ENCODE results near the gene HSPA12B. TPM values are rescaled to one million over a fixed set of nuclear protein-coding genes. Genes with fewer than 3 reads are reported as not detected.
A peak's percentile ranks its signal among the peaks of the same experiment; 100 is the strongest.

Gene HSPA12B
- total and polyA plus RNA-seq, 9 of the 15 experiments (the other 6 are each of a cell fraction or from before 2014, with no cell fraction given), result 0.03 to 0.07 TPM; not detected in 7

DNA sequence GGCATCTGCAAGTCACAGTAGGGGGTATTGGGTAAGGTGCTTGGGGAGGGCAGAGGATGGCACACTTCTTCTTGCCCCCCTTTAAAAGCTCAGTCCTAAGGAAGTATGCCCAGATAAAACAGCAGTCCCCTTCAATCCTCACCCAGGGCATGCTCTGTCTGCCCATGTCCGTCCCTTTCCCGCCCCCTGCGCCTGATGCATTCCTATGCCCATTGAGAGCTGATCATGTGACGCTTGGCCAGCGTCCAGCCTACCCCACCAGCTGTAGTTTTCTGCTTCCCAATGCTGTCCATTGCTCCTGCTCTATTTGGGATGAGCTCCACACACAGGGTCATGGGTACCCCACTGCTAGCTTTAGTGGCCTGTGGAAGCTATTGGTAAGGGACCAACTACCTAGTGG is 28.4 kb upstream of the HSPA12B start:
- intact Hi-C loops (cut with micrococcal nuclease) (no loop called here), in situ Hi-C loops (cut with MboI) (no loop called here)
- DNase-seq (ENCODE audit: extremely low read depth in 1 of 4, low spot score in 3 of 4) (no peak), FAIRE-seq (no peak), ATAC-seq (no peak)
- H3K4me3 ChIP-seq, result no peak overlapping the region
- no peaks in the 10 kb centered on the region for H3K9me3 ChIP-seq (replicated peaks; ENCODE audit: control insufficient read depth, insufficient read depth, low read depth, low read length)
- TF ChIP-seq CBFA2T3 (IDR thresholded peaks at IDR 0.05), result no peak
- H3K36me3 ChIP-seq (ENCODE audit: control insufficient read depth, insufficient read depth, low read length), result no peaks in the 10 kb centered on the region
- H3K27ac ChIP-seq (ENCODE audit: extremely low read depth, low read depth, low read length), result no peak overlapping the region
- ChIA-PET POLR2A (interaction anchor here (0.5 to 1.0 kb wide), 3 partner anchors 30 to 95 kb away, joined by 3 read pairs; no protein-coding TSS in a partner anchor), CTCF (ENCODE audit: low intra/inter-chr PET ratio) (no interaction called here)
- BruUV-seq (replicated peaks), result no TSS peak
- H3K79me2 ChIP-seq (ENCODE audit: control insufficient read depth, insufficient read depth, low read length), result no peaks in the 10 kb centered on the region
- no peak overlapping the region for H3K4me2 ChIP-seq (ENCODE audit: insufficient read depth, low read length)
- no peaks in the 10 kb centered on the region for H4K20me1 ChIP-seq (replicated peaks; ENCODE audit: control insufficient read depth, insufficient read depth, low read length)
- H3K9me1 ChIP-seq (ENCODE audit: control insufficient read depth, insufficient read depth, low read length), result no peaks in the 10 kb centered on the region
- 2% methylated on average over 5 of the region's 5 CpGs for WGBS (ENCODE audit: insufficient coverage, low coverage, missing lambda C conversion rate)
- no peak overlapping the region for H2AFZ ChIP-seq (ENCODE audit: low read depth, low read length)
- H3K9ac ChIP-seq (ENCODE audit: insufficient read depth in 1 of 2, low read depth in 2 of 2, low read length in 2 of 2), result no peak overlapping the region
- peaks cover 0 to 12% of the 10 kb centered on the region in 2 experiments; a peak in 2 of 5 replicates for H3K4me1 ChIP-seq (replicated peaks in 1 of 2; ENCODE audit: control insufficient read depth in 2 of 2, insufficient read depth in 2 of 2, low read length in 2 of 2)
- peaks cover 0 to 31% of the 10 kb centered on the region in 2 experiments; a peak in 3 of 5 replicates for H3K27me3 ChIP-seq (ENCODE audit: control insufficient read depth in 2 of 2, insufficient read depth in 2 of 2, low read length in 2 of 2)

DNA sequence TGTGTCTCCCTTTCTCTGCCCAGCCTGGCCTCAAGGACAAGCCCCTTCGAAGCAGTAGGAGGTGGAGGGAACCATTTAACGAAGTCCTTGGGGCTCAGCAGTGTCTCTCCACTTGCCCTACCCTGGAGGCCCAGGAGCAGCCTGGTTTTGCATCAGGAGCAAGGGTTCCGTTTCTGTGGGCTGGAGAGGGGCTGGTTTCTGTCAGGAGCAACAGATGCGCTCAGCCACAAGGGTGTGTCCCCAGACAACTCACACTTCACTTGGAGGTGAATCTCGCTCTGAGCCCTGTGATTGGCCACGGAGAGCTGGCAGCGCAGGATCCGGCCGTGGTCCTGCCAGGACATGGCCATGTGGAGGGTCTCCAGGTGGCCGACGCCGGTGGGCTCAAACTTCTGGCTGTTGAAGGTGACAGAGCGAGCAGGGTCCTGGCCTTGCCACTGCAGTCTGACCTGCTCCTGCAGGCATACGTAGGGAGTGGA is 27.0 kb upstream of the HSPA12B start:
- no TSS peak for BruUV-seq (replicated peaks)
- no peak overlapping the region for H3K4me2 ChIP-seq (ENCODE audit: insufficient read depth, low read length)
- no peaks in the 10 kb centered on the region for H4K20me1 ChIP-seq (replicated peaks; ENCODE audit: control insufficient read depth, insufficient read depth, low read length)
- 14% methylated on average over 11 of the region's 14 CpGs for WGBS (ENCODE audit: insufficient coverage, low coverage, missing lambda C conversion rate)
- ChIA-PET POLR2A (no interaction called here), CTCF (ENCODE audit: low intra/inter-chr PET ratio) (no interaction called here)
- H3K27me3 ChIP-seq (ENCODE audit: control insufficient read depth in 2 of 2, insufficient read depth in 2 of 2, low read length in 2 of 2), result peaks cover 0 to 27% of the 10 kb centered on the region in 2 experiments; a peak in 3 of 5 replicates
- ATAC-seq, result no peak
- H3K36me3 ChIP-seq (ENCODE audit: control insufficient read depth, insufficient read depth, low read length), result no peaks in the 10 kb centered on the region
- no peak overlapping the region for H3K27ac ChIP-seq (ENCODE audit: extremely low read depth, low read depth, low read length)
- no peaks in the 10 kb centered on the region for H3K79me2 ChIP-seq (ENCODE audit: control insufficient read depth, insufficient read depth, low read length)
- no peak overlapping the region for H3K4me3 ChIP-seq
- peaks cover 0 to 17% of the 10 kb centered on the region in 2 experiments; a peak in 2 of 5 replicates for H3K4me1 ChIP-seq (replicated peaks in 1 of 2; ENCODE audit: control insufficient read depth in 2 of 2, insufficient read depth in 2 of 2, low read length in 2 of 2)
- no peak for FAIRE-seq
- H2AFZ ChIP-seq (ENCODE audit: low read depth, low read length), result no peak overlapping the region
- in situ Hi-C loops (cut with MboI), result no loop called here
- H3K9me1 ChIP-seq (ENCODE audit: control insufficient read depth, insufficient read depth, low read length), result no peaks in the 10 kb centered on the region
- intact Hi-C loops (cut with micrococcal nuclease), result no loop called here
- DNase-seq (ENCODE audit: extremely low read depth in 1 of 4, low spot score in 3 of 4), result no peak
- no peak for TF ChIP-seq FOSL1 (tag; conservative IDR thresholded peaks at IDR 0.05)
- no peak for TF ChIP-seq NR1H2 (CRISPR knock-in tag; IDR thresholded peaks at IDR 0.05)
- TF ChIP-seq, protein P1, sequence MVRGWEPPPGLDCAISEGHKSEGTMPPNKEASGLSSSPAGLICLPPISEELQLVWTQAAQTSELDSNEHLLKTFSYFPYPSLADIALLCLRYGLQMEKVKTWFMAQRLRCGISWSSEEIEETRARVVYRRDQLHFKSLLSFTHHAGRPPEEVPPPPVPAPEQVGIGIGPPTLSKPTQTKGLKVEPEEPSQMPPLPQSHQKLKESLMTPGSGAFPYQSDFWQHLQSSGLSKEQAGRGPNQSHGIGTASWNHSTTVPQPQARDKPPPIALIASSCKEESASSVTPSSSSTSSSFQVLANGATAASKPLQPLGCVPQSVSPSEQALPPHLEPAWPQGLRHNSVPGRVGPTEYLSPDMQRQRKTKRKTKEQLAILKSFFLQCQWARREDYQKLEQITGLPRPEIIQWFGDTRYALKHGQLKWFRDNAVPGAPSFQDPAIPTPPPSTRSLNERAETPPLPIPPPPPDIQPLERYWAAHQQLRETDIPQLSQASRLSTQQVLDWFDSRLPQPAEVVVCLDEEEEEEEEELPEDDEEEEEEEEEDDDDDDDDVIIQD (CRISPR knock-in tag; IDR thresholded peaks at IDR 0.05), result no peak
- TF ChIP-seq, protein P2, sequence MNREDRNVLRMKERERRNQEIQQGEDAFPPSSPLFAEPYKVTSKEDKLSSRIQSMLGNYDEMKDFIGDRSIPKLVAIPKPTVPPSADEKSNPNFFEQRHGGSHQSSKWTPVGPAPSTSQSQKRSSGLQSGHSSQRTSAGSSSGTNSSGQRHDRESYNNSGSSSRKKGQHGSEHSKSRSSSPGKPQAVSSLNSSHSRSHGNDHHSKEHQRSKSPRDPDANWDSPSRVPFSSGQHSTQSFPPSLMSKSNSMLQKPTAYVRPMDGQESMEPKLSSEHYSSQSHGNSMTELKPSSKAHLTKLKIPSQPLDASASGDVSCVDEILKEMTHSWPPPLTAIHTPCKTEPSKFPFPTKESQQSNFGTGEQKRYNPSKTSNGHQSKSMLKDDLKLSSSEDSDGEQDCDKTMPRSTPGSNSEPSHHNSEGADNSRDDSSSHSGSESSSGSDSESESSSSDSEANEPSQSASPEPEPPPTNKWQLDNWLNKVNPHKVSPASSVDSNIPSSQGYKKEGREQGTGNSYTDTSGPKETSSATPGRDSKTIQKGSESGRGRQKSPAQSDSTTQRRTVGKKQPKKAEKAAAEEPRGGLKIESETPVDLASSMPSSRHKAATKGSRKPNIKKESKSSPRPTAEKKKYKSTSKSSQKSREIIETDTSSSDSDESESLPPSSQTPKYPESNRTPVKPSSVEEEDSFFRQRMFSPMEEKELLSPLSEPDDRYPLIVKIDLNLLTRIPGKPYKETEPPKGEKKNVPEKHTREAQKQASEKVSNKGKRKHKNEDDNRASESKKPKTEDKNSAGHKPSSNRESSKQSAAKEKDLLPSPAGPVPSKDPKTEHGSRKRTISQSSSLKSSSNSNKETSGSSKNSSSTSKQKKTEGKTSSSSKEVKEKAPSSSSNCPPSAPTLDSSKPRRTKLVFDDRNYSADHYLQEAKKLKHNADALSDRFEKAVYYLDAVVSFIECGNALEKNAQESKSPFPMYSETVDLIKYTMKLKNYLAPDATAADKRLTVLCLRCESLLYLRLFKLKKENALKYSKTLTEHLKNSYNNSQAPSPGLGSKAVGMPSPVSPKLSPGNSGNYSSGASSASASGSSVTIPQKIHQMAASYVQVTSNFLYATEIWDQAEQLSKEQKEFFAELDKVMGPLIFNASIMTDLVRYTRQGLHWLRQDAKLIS (CRISPR knock-in tag; IDR thresholded peaks at IDR 0.05), result no peak
- no peak for TF ChIP-seq CCNT2 (IDR thresholded peaks at IDR 0.05; ENCODE audit: borderline replicate concordance, extremely low read depth, insufficient read length, low read depth, low read length)
- no peak for TF ChIP-seq POLR2B (IDR thresholded peaks at IDR 0.05; ENCODE audit: low read depth, partially characterized antibody)
- TF ChIP-seq MEF2A (IDR thresholded peaks at IDR 0.05; ENCODE audit: control insufficient read depth, low read depth, low read length), result no peak
- H3K9ac ChIP-seq (ENCODE audit: insufficient read depth in 1 of 2, low read depth in 2 of 2, low read length in 2 of 2), result peak overlapping the region in 1 of 2 experiments; percentile 35; a peak in 1 of 4 replicates
- H3K9me3 ChIP-seq (replicated peaks; ENCODE audit: control insufficient read depth, insufficient read depth, low read depth, low read length), result no peaks in the 10 kb centered on the region

Measured in K562 (cell line).